Measurements from ENCODE around the gene RNASE13. TPM values are rescaled to one million over a fixed set of nuclear protein-coding genes. Genes with fewer than 3 reads are reported as not detected.
A peak's percentile ranks its signal among the peaks of the same experiment; 100 is the strongest.

RNASE13 gene
- total and polyA plus RNA-seq, 2 experiments from 2014 or later: not detected

DNA sequence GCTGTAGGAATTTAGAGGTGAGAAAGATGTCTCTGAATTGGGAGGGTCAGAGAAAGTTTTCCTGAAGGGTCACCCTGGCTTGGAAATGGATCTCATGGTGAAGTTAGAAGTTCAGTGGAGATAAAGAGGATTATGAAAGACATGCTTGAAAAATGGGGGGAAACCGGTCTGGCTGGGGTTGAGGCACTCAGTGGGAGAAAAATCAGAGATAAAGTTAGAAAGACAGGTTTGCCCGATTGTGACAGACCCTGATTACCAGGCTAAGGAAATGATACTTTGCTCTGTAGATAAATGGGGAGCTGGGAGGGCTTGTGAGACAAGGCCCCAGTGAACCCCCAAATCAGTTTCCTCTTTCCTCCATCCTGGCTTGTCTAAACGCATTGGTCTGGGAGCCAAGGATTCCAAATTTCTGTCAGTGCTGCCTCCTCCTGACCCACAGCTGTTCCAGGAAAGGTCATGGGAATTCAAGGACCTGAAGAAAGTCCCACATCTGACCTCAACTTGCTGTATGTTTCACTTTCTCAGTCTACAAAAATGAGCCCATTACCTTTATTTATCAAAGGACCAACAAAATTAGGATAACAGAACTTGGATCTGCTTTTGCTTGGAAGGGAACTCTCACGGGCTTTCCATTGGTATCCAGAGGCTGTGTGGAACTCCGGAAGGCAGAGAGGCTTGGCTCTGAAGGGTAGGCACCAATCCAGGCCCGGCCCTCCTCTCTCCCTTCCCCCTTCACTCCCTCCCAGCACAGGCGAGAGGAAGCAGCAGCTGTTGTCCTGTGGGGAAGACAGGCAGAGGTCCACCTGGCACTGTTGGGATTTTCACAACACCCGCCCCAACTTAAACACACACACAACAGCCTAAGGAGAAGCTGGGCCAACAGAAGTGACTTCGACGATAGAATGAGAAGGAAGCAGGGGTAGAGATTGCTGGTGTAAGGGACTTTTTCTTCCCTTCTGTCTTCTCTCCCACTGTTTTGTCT, 4.1 kb upstream of the RNASE13 start:
- TF ChIP-seq EZH2phosphoT487 (IDR thresholded peaks at IDR 0.05; ENCODE audit: insufficient read depth, low read depth) (no peak), EZH2 (IDR thresholded peaks at IDR 0.05; ENCODE audit: insufficient read depth, poor library complexity, severe bottlenecking) (no peak)
- Histone ChIP-seq H2AFZ (peak overlapping the region; percentile 79), H3K4me1 (ENCODE audit: insufficient read depth) (peaks cover 13% of the 10 kb centered on the region), H3K36me3 (ENCODE audit: low read depth) (no peaks in the 10 kb centered on the region), H4K20me1 (ENCODE audit: insufficient read depth) (no peaks in the 10 kb centered on the region), H3K4me2 (ENCODE audit: unreplicated experiment) (no peak overlapping the region), H3K27me3 (replicated peaks; ENCODE audit: insufficient read depth) (no peaks in the 10 kb centered on the region), H3K27ac (no peak overlapping the region), H3K4me3 (no peak overlapping the region), H3F3A (ENCODE audit: insufficient read depth) (no peaks in the 10 kb centered on the region), H3K79me2 (ENCODE audit: insufficient read depth) (no peaks in the 10 kb centered on the region), H3K9me2 (ENCODE audit: insufficient read depth) (no peaks in the 10 kb centered on the region), H3K9me3 (ENCODE audit: low read depth) (no peaks in the 10 kb centered on the region), H3K9ac (no peak overlapping the region)
- peak; percentile 35 for DNase-seq
- 31% methylated on average over 9 to 10 of the region's 10 CpGs for WGBS, 2 experiments (ENCODE audit: low coverage in 1 of 2, low lambda C conversion rate in 2 of 2, missing lambda C conversion rate in 2 of 2)
- in situ Hi-C loops (cut with MboI): no loop called here

DNA sequence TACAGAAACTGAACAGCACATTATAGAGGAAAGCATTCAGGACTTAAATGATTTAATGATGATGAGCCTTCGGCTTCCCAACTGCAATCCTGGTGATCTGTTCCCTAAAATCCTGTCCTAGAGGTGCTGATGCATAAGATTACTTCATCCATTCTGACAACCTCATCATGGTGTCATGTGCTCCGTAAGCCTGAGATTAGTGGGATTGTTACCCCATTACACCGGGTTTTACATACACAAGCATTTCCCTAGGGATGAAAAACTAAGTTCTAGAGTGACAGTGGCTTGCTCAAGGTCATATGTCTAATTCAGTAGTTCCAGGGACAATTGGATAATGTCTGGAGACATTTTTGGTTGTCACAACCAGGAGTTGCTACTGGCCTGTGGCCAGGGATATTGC, 2.5 kb upstream of the RNASE13 start:
- no peaks in the 10 kb centered on the region for H3K9me2 ChIP-seq (ENCODE audit: insufficient read depth)
- in situ Hi-C loops (cut with MboI): no loop called here
- H4K20me1 ChIP-seq (ENCODE audit: insufficient read depth): no peaks in the 10 kb centered on the region
- H3K36me3 ChIP-seq (ENCODE audit: low read depth): no peaks in the 10 kb centered on the region
- H2AFZ ChIP-seq: no peak overlapping the region
- no peak overlapping the region for H3K4me2 ChIP-seq (ENCODE audit: unreplicated experiment)
- H3K79me2 ChIP-seq (ENCODE audit: insufficient read depth): no peaks in the 10 kb centered on the region
- peaks cover 13% of the 10 kb centered on the region for H3K4me1 ChIP-seq (ENCODE audit: insufficient read depth)
- no peak overlapping the region for H3K4me3 ChIP-seq
- no peaks in the 10 kb centered on the region for H3K27me3 ChIP-seq (replicated peaks; ENCODE audit: insufficient read depth)
- no peaks in the 10 kb centered on the region for H3K9me3 ChIP-seq (ENCODE audit: low read depth)
- 44 to 50% methylated on average over 3 of the region's 3 CpGs for WGBS, 2 experiments (ENCODE audit: low coverage in 1 of 2, low lambda C conversion rate in 2 of 2, missing lambda C conversion rate in 2 of 2)
- H3K27ac ChIP-seq: no peak overlapping the region
- no peak for DNase-seq
- H3F3A ChIP-seq (ENCODE audit: insufficient read depth): no peaks in the 10 kb centered on the region
- H3K9ac ChIP-seq: no peak overlapping the region
- TF ChIP-seq EZH2phosphoT487 (IDR thresholded peaks at IDR 0.05; ENCODE audit: insufficient read depth, low read depth) (no peak), EZH2 (IDR thresholded peaks at IDR 0.05; ENCODE audit: insufficient read depth, poor library complexity, severe bottlenecking) (no peak)

DNA sequence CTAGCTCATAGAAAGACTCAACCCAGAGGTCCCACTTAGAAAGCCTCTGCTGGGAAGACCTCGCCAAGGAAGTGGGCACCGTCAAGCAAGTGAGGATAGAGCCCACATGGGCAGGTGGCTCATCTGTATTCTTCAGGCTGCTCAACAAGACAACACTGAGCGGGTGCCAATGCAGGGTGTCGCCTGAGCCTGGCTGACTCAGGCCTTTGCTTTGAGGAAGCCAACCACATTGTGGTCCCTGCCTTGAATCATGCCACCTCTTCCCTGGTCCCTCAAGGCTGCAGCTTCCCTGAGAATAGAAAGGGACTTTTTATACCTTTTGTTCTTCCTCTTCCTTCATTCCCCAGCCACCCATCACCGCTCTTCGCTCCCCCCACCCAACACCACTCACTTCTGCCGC, 2.1 kb upstream of the RNASE13 start:
- no peak overlapping the region for H3K9ac ChIP-seq
- no peaks in the 10 kb centered on the region for H3K9me3 ChIP-seq (ENCODE audit: low read depth)
- H3K4me3 ChIP-seq: no peak overlapping the region
- H3K4me1 ChIP-seq (ENCODE audit: insufficient read depth): peaks cover 12% of the 10 kb centered on the region
- 84 to 90% methylated on average over 7 of the region's 7 CpGs for WGBS, 2 experiments (ENCODE audit: low coverage in 1 of 2, low lambda C conversion rate in 2 of 2, missing lambda C conversion rate in 2 of 2)
- no peaks in the 10 kb centered on the region for H3K9me2 ChIP-seq (ENCODE audit: insufficient read depth)
- H3K36me3 ChIP-seq (ENCODE audit: low read depth): no peaks in the 10 kb centered on the region
- H3K27me3 ChIP-seq (replicated peaks; ENCODE audit: insufficient read depth): no peaks in the 10 kb centered on the region
- no peaks in the 10 kb centered on the region for H3K79me2 ChIP-seq (ENCODE audit: insufficient read depth)
- peak; percentile 58 for DNase-seq
- no peak for TF ChIP-seq EZH2phosphoT487 (IDR thresholded peaks at IDR 0.05; ENCODE audit: insufficient read depth, low read depth)
- H3K4me2 ChIP-seq (ENCODE audit: unreplicated experiment): no peak overlapping the region
- in situ Hi-C loops (cut with MboI): no loop called here
- no peak overlapping the region for H2AFZ ChIP-seq
- H3F3A ChIP-seq (ENCODE audit: insufficient read depth): no peaks in the 10 kb centered on the region
- H3K27ac ChIP-seq: no peak overlapping the region
- H4K20me1 ChIP-seq (ENCODE audit: insufficient read depth): no peaks in the 10 kb centered on the region

DNA sequence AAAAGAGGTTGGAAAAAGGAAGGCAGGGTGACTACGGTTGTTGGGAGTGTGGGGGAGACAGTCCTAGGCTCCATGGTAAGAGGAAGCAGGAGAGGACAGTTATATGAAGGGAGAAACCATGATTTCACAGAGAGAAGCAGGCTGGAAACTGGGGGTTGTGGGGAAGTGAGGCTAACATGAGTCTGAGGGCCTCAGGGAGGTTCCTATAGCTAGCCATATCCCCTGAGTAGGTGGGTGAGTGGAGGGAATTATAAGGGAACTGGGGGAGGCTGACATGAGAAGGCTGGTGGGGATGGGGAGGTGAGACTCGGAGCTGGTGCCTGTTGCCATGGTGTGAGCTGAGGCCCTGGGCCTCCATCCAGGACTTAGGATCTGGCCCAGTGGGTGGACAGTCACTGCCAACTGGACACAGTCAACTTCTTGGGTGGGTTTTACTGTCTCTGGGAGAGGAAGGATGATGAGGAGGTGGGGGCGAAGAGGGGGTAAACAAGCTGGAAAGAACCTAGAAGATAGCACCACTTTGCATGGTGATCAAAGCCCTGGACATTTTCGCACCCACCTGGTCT, 1.4 kb downstream of the RNASE13 start:
- H4K20me1 ChIP-seq (ENCODE audit: insufficient read depth): no peaks in the 10 kb centered on the region
- no peak for DNase-seq
- no peak overlapping the region for H3K4me3 ChIP-seq
- no peak overlapping the region for H3K9ac ChIP-seq
- H3K4me1 ChIP-seq (ENCODE audit: insufficient read depth): no peaks in the 10 kb centered on the region
- H3K27ac ChIP-seq: no peak overlapping the region
- no peaks in the 10 kb centered on the region for H3K9me3 ChIP-seq (ENCODE audit: low read depth)
- H3K79me2 ChIP-seq (ENCODE audit: insufficient read depth): no peaks in the 10 kb centered on the region
- no peak overlapping the region for H3K4me2 ChIP-seq (ENCODE audit: unreplicated experiment)
- no peak for TF ChIP-seq EZH2 (IDR thresholded peaks at IDR 0.05; ENCODE audit: insufficient read depth, poor library complexity, severe bottlenecking)
- 52 to 60% methylated on average over 4 of the region's 4 CpGs for WGBS, 2 experiments (ENCODE audit: low coverage in 1 of 2, low lambda C conversion rate in 2 of 2, missing lambda C conversion rate in 2 of 2)
- no peaks in the 10 kb centered on the region for H3K36me3 ChIP-seq (ENCODE audit: low read depth)
- H3F3A ChIP-seq (ENCODE audit: insufficient read depth): no peaks in the 10 kb centered on the region
- H3K27me3 ChIP-seq (replicated peaks; ENCODE audit: insufficient read depth): no peaks in the 10 kb centered on the region; the same call in 1 of the 2 replicates
- in situ Hi-C loops (cut with MboI): no loop called here
- H2AFZ ChIP-seq: no peak overlapping the region
- no peaks in the 10 kb centered on the region for H3K9me2 ChIP-seq (ENCODE audit: insufficient read depth)

Measured in GM23248 (cell line).